HepG2 (cell line): ENCODE results near the gene LAMC3. TPM values are rescaled to one million over a fixed set of nuclear protein-coding genes. Genes with fewer than 3 reads are reported as not detected.
"Not testable (repeated sequence)": the region's sequence is repeated elsewhere in the genome, so short reads cannot be mapped to it uniquely, and the experiment has no call there.

Source experiments
- ATAC-seq: fragments of 200-7000 bp; cut with Tn5 transposase; 3 replicates; pipeline ENCODE4 v1.9.1; 2020; ENCODE audit warnings: mild to moderate bottlenecking, moderate library complexity
- BruUV-seq: library from RNA; stranded (reverse); fragments of 400-500 nt; replicated peaks from 2 replicates; lab custom pipeline; 2021; lab: Mats Ljungman, UMichigan
- CTCF ChIA-PET: fragments of 300-600 bp; formaldehyde crosslinking; extraction: SDS; loops from one replicate; lab custom pipeline; 2021; ENCODE audit warnings: low total read pairs, inconsistent platforms, low intra/inter-chr PET ratio; lab: Yijun Ruan, JAX
- POLR2A ChIA-PET: fragments of 350-600 bp; sonication (Branson Sonifier 250); formaldehyde crosslinking; loops from one replicate; lab custom pipeline; 2020; ENCODE audit warnings: antibody characterized with exemption, inconsistent platforms; lab: Yijun Ruan, JAX
- DNase-seq: peaks from one replicate; pipeline ENCODE4 v3.0.0-alpha.2; 2015; ENCODE audit warnings: low spot score
- FAIRE-seq: peaks from 3 replicates; lab custom pipeline; 2011; peaks lifted over from hg19 to GRCh38; lab: Jason Lieb, UNC
- H2AFZ ChIP-seq: one replicate; pipeline ENCODE4 v1.6.1; 2011; ENCODE audit warnings: low read length, inconsistent platforms
- H3K27ac ChIP-seq: fragments of 300-600 bp; 3 replicates; pipeline ENCODE4 v1.8.0; 2011; ENCODE audit warnings: mixed run types, mild to moderate bottlenecking, mixed read lengths, low read length, inconsistent platforms; ENCODE audit not compliant: insufficient read depth; ENCODE audit errors: extremely low read length
- H3K27me3 ChIP-seq, 2 experiments: fragments of 200-600 bp in 1 of 2; 2 replicates in 1 of 2; 3 replicates in 1 of 2; pipeline versions ENCODE4 v1.6.0 to v1.8.0; 2011; ENCODE audit warnings: low read length in 2 of 2, mild to moderate bottlenecking in 2 of 2, moderate library complexity in 2 of 2, inconsistent platforms in 1 of 2; ENCODE audit not compliant: insufficient read depth in 2 of 2, control insufficient read depth in 1 of 2
- H3K36me3 ChIP-seq, 2 experiments: fragments of 200-600 bp in 1 of 2; replicated peaks in 1 of 2; 2 replicates in 1 of 2; 3 replicates in 1 of 2; pipeline versions ENCODE4 v1.5.1 to v1.8.0; 2011; ENCODE audit warnings: low read length in 2 of 2, inconsistent platforms in 1 of 2; ENCODE audit not compliant: insufficient read depth in 2 of 2, control insufficient read depth in 1 of 2
- H3K4me1 ChIP-seq: 2 replicates; pipeline ENCODE4 v1.5.1; 2012; ENCODE audit warnings: low read length, inconsistent platforms; ENCODE audit not compliant: insufficient read depth
- H3K4me2 ChIP-seq: 2 replicates; pipeline ENCODE4 v1.6.0; 2011; ENCODE audit warnings: low read depth, low read length, inconsistent platforms
- H3K4me3 ChIP-seq, 3 experiments: fragments of 200-600 bp in 1 of 3; sonication (generic), shearing (Covaris generic) in 1 of 3; replicated peaks in 1 of 3; 2 replicates each; pipeline ENCODE4 v1.5.1; 2011 to 2016; ENCODE audit warnings: low read length in 3 of 3, inconsistent platforms in 2 of 3, low read depth in 2 of 3, mild to moderate bottlenecking in 2 of 3, control low read depth in 1 of 3, mixed read lengths in 1 of 3; ENCODE audit not compliant: insufficient read depth in 1 of 3
- H3K79me2 ChIP-seq: one replicate; pipeline ENCODE4 v1.6.1; 2011; ENCODE audit warnings: low read length, inconsistent platforms; ENCODE audit not compliant: insufficient read depth
- H3K9ac ChIP-seq: 2 replicates; pipeline ENCODE4 v1.6.0; 2011; ENCODE audit warnings: mild to moderate bottlenecking, low read depth, low read length, inconsistent platforms; ENCODE audit not compliant: insufficient read depth
- H3K9me3 ChIP-seq: 2 replicates; pipeline ENCODE4 v1.5.1; 2012; ENCODE audit warnings: mild to moderate bottlenecking, low read length
- H4K20me1 ChIP-seq: 2 replicates; pipeline ENCODE4 v1.6.0; 2011; ENCODE audit warnings: inconsistent platforms, mild to moderate bottlenecking, low read length, moderate library complexity; ENCODE audit not compliant: insufficient read depth
- ARNT2 ChIP-seq: sonication (generic); formaldehyde crosslinking; IDR thresholded peaks from 2 replicates; pipeline ENCODE4 v1.8.0; 2022; ENCODE audit warnings: mild to moderate bottlenecking, low read depth, missing genetic modification reagents, moderate library complexity
- FOXC1 ChIP-seq: sonication (generic); formaldehyde crosslinking; IDR thresholded peaks from 2 replicates; pipeline ENCODE4 v1.8.0; 2022; ENCODE audit warnings: mild to moderate bottlenecking, missing genetic modification reagents, borderline replicate concordance
- HMGXB3 ChIP-seq: sonication (generic); formaldehyde crosslinking; IDR thresholded peaks from 2 replicates; pipeline ENCODE4 v1.4.0; 2020; ENCODE audit warnings: missing genetic modification reagents, borderline replicate concordance
- HOXA9 ChIP-seq: sonication (generic); formaldehyde crosslinking; IDR thresholded peaks from 2 replicates; pipeline ENCODE4 v1.8.1; 2022; ENCODE audit warnings: missing genetic modification reagents, mild to moderate bottlenecking, moderate library complexity, borderline replicate concordance
- NAIF1 ChIP-seq: sonication (generic); formaldehyde crosslinking; IDR thresholded peaks from 2 replicates; pipeline ENCODE4 v1.5.0; 2020; ENCODE audit warnings: mild to moderate bottlenecking, missing genetic modification reagents, borderline replicate concordance
- PBX2 ChIP-seq: IDR thresholded peaks from 2 replicates; pipeline ENCODE4 v1.6.1; 2016; ENCODE audit warnings: control low read depth
- PHF8 ChIP-seq: sonication (generic); formaldehyde crosslinking; IDR thresholded peaks from 2 replicates; pipeline ENCODE4 v1.5.0; 2020; ENCODE audit warnings: missing genetic modification reagents
- POLR2AphosphoS2 ChIP-seq: IDR thresholded peaks from 2 replicates; pipeline ENCODE4 v1.6.1; 2011; ENCODE audit warnings: low read depth, low read length, improper control_type of control experiment
- PREB ChIP-seq: sonication (generic); formaldehyde crosslinking; IDR thresholded peaks from 2 replicates; pipeline ENCODE4 v1.4.0; 2020; ENCODE audit warnings: missing genetic modification reagents
- ZBTB7A ChIP-seq: sonication (generic); formaldehyde crosslinking; IDR thresholded peaks from 2 replicates; pipeline ENCODE4 v1.8.0; 2022; ENCODE audit warnings: mild to moderate bottlenecking, missing genetic modification reagents
- ZSCAN5A ChIP-seq: sonication (generic); formaldehyde crosslinking; IDR thresholded peaks from 2 replicates; pipeline ENCODE4 v1.8.0; 2022; ENCODE audit warnings: mild to moderate bottlenecking, missing genetic modification reagents, borderline replicate concordance
- WGBS: methylation state at CpG from one replicate; pipeline ENCODE4 v1.1.6; 2017; ENCODE audit warnings: low lambda C conversion rate; 5-methylcytosine and 5-hydroxymethylcytosine counted together
- in situ Hi-C: cut with HindIII; loops from 2 replicates; pipeline ENCODE4 v1.10.0; 2017; ENCODE audit warnings: low pct_unique_long_range_greater_than_20kb; ENCODE audit not compliant: extremely low pct_ligation_motif_present
- intact Hi-C: fragments of 100-400 bp; cut with micrococcal nuclease; formaldehyde crosslinking; loops from one replicate; pipeline ENCODE4 v1.10.0; 2022; ENCODE audit not compliant: unreplicated experiment
- polyA plus RNA-seq, 8 experiments: library from polyadenylated mRNA; depleted of rRNA in 3 of 8; stranded (reverse) in 7 of 8; unstranded in 1 of 8; fragments of >200 nt; fragmentation: Illumina TruSeq in 4 of 8; extraction: Trizol in 4 of 8; gene quantifications; 2 replicates each; pipeline versions ENCODE4 v1.2.1 to v1.2.3, GENCODE V29; 2011 to 2016; ENCODE audit warnings: low read depth in 4 of 8, missing spikeins in 1 of 8, mixed read lengths in 1 of 8; ENCODE audit not compliant: insufficient read depth in 1 of 8
- total RNA-seq, 5 experiments: library from RNA; depleted of rRNA; stranded (reverse); fragments of >200 nt; fragmentation: Illumina TruSeq; extraction: Trizol; gene quantifications; 2 replicates each; pipeline ENCODE4 v1.2.3, GENCODE V29; 2016; ENCODE audit warnings: low read depth in 1 of 5

Gene LAMC3
- total and polyA plus RNA-seq, 2 of the 13 experiments (the other 11 are each of a cell fraction or from before 2014, with no cell fraction given) = 0.07 to 0.57 TPM

- Histone ChIP-seq H4K20me1 (no peaks in the 10 kb centered on the region), H3K9me3 (no peaks in the 10 kb centered on the region), H3K27me3 (peaks cover 14 to 78% of the 10 kb centered on the region in 2 experiments), H3K27ac (no peak overlapping the region), H3K36me3 (no peaks in the 10 kb centered on the region), H2AFZ (no peak overlapping the region), H3K4me3 (no peak overlapping the region), H3K9ac (no peak overlapping the region), H3K4me1 (no peaks in the 10 kb centered on the region), H3K79me2 (no peaks in the 10 kb centered on the region), H3K4me2 (no peak overlapping the region)
- no peak for TF ChIP-seq PHF8 (CRISPR knock-in tag)
- no peak for TF ChIP-seq ZSCAN5A
- TF ChIP-seq NAIF1 = no peak
- no peak for TF ChIP-seq FOXC1
- no peak for TF ChIP-seq PREB (CRISPR knock-in tag)
- TF ChIP-seq PBX2 (CRISPR knock-in tag) = no peak
- TF ChIP-seq HOXA9 (CRISPR knock-in tag) = no peak
- TF ChIP-seq HMGXB3 (CRISPR knock-in tag) = no peak
- no peak for TF ChIP-seq POLR2AphosphoS2
- no peak for TF ChIP-seq ARNT2
- no peak for TF ChIP-seq ZBTB7A (CRISPR knock-in tag)
- CTCF ChIA-PET = interaction anchor here (0.8 to 1.6 kb wide), 3 partner anchors 130 to 136 kb away, joined by 3 to 8 read pairs (median 6); no protein-coding TSS in a partner anchor
- intact Hi-C loops = loop anchor here (2.0 to 5.0 kb wide), 2 partner anchors 128 to 292 kb away; no protein-coding TSS in a partner anchor
- no peak for DNase-seq
- no TSS peak for BruUV-seq
- in situ Hi-C loops = loop anchor here (10.0 kb wide), 2 partner anchors 104 to 284 kb away; partner anchors contain the start of gene QRFP
- no peak for FAIRE-seq
- POLR2A ChIA-PET = no interaction called here
- 35% methylated on average over 3 of the region's 3 CpGs for WGBS
- no peak for ATAC-seq
These were observed 9.7 kb upstream of the LAMC3 start for GRCh38 chr9:130999245-130999623.

GRCh38 chr9:131000526-131000925 lies 8.4 kb upstream of the LAMC3 start:
- BruUV-seq, H3K36me3 ChIP-seq, in situ Hi-C loops, H2AFZ ChIP-seq, H3K79me2 ChIP-seq, H3K4me3 ChIP-seq, DNase-seq, CTCF ChIA-PET, H3K4me1 ChIP-seq, intact Hi-C loops, FAIRE-seq, H3K9me3 ChIP-seq, H3K4me2 ChIP-seq, H3K27ac ChIP-seq, POLR2A ChIA-PET, ATAC-seq, H4K20me1 ChIP-seq, H3K9ac ChIP-seq: not testable (repeated sequence)
- WGBS = 0% methylated on average over 3 of the region's 9 CpGs
- peaks cover 14 to 69% of the 10 kb centered on the region in 2 experiments for H3K27me3 ChIP-seq
